PC-9 (cell line): Measurements from ENCODE around the gene ERMARD. TPM values are rescaled to one million over a fixed set of nuclear protein-coding genes. Genes with fewer than 3 reads are reported as not detected.

ENCODE experiments used
- BruUV-seq: library from RNA; stranded (reverse); fragments of 400-500 nt; replicated peaks from 2 replicates; lab custom pipeline; 2021; lab: Mats Ljungman, UMichigan
- CTCF ChIA-PET: fragments of 300-600 bp; sonication (Branson Sonifier 250); formaldehyde crosslinking; loops from one replicate; lab custom pipeline; 2022; ENCODE audit warnings: antibody characterized with exemption; lab: Charles Lee
- POLR2A ChIA-PET: fragments of 300-600 bp; sonication (Branson Sonifier 250); formaldehyde crosslinking; loops from one replicate; lab custom pipeline; 2022; ENCODE audit warnings: antibody characterized with exemption; ENCODE audit not compliant: unreplicated experiment; lab: Charles Lee
- DNase-seq, 2 experiments: peaks; one replicate each; pipeline versions ENCODE4 v3.0.0 to v3.0.0-alpha.2; 2015 to 2022; ENCODE audit warnings: mixed read lengths in 1 of 2
- H2AFZ ChIP-seq: fragments of 200-600 bp; sonication (generic); 2 replicates; pipeline ENCODE4 v1.8.1; 2017; ENCODE audit warnings: antibody characterized with exemption
- H3F3A ChIP-seq: fragments of 200-600 bp; sonication (generic); 2 replicates; pipeline ENCODE4 v1.8.1; 2017; ENCODE audit warnings: antibody characterized with exemption, mild to moderate bottlenecking, low read depth; ENCODE audit not compliant: insufficient read depth
- H3K27ac ChIP-seq: fragments of 200-600 bp; sonication (generic); 2 replicates; pipeline ENCODE4 v1.6.1; 2016; ENCODE audit warnings: mixed run types
- H3K27me3 ChIP-seq: fragments of 200-600 bp; sonication (generic); 2 replicates; pipeline ENCODE4 v1.6.1; 2016; ENCODE audit warnings: low read depth, mixed run types; ENCODE audit not compliant: insufficient read depth
- H3K36me3 ChIP-seq: fragments of 200-600 bp; sonication (generic); 2 replicates; pipeline ENCODE4 v1.6.1; 2016; ENCODE audit warnings: low read depth, mixed run types
- H3K4me1 ChIP-seq: fragments of 200-600 bp; sonication (generic); replicated peaks from 2 replicates; pipeline ENCODE4 v1.6.1; 2016; ENCODE audit warnings: mixed run types; ENCODE audit not compliant: insufficient read depth
- H3K4me2 ChIP-seq: fragments of 200-600 bp; sonication (generic); 2 replicates; pipeline ENCODE4 v1.6.1; 2017; ENCODE audit warnings: mixed run types
- H3K4me3 ChIP-seq: fragments of 200-600 bp; sonication (generic); 2 replicates; pipeline ENCODE4 v1.6.1; 2016; ENCODE audit warnings: mixed run types
- H3K79me2 ChIP-seq: fragments of 200-600 bp; sonication (generic); 2 replicates; pipeline ENCODE4 v1.6.1; 2017; ENCODE audit warnings: low read depth, mixed run types
- H3K9me2 ChIP-seq: fragments of 200-600 bp; sonication (generic); 2 replicates; pipeline ENCODE4 v1.8.1; 2017; ENCODE audit warnings: mild to moderate bottlenecking; ENCODE audit not compliant: insufficient read depth
- H3K9me3 ChIP-seq: fragments of 200-600 bp; sonication (generic); 2 replicates; pipeline ENCODE4 v1.8.1; 2016; ENCODE audit warnings: low read depth; ENCODE audit not compliant: insufficient read depth
- H4K20me1 ChIP-seq: fragments of 200-600 bp; sonication (generic); 2 replicates; pipeline ENCODE4 v1.8.1; 2017; ENCODE audit not compliant: insufficient read depth
- CTCF ChIP-seq: fragments of 200-600 bp; sonication (generic); conservative IDR thresholded peaks from 2 replicates; pipeline ENCODE4 v1.6.1; 2017; ENCODE audit warnings: mixed run types, antibody characterized with exemption, mild to moderate bottlenecking, moderate library complexity
- EZH2 ChIP-seq: fragments of 200-600 bp; sonication (generic); IDR thresholded peaks from 2 replicates; pipeline ENCODE4 v1.8.0; 2017; ENCODE audit warnings: antibody characterized with exemption, low read depth
- intact Hi-C: fragments of 100-400 bp; cut with micrococcal nuclease; formaldehyde crosslinking; loops from one replicate; pipeline ENCODE4 v1.10.0; 2022; ENCODE audit not compliant: unreplicated experiment
- total RNA-seq: library from RNA; stranded (reverse); gene quantifications from 2 replicates; pipeline ENCODE4 v1.2.3, GENCODE V29; 2021

ERMARD gene
- total RNA-seq, 1 experiment from 2014 or later = 19.3 TPM

- H3K4me2 ChIP-seq = no peak overlapping the region
- TF ChIP-seq CTCF (no peak), EZH2 (no peak)
- no peaks in the 10 kb centered on the region for H3K9me3 ChIP-seq
- no TSS peak for BruUV-seq
- H4K20me1 ChIP-seq = no peaks in the 10 kb centered on the region
- CTCF ChIA-PET = no interaction called here
- no peak overlapping the region for H3K4me3 ChIP-seq
- intact Hi-C loops = no loop called here
- no peaks in the 10 kb centered on the region for H3F3A ChIP-seq
- no peak for DNase-seq
- H3K36me3 ChIP-seq = no peaks in the 10 kb centered on the region; the same call in 1 of the 2 replicates
- H3K4me1 ChIP-seq = no peaks in the 10 kb centered on the region
- no peaks in the 10 kb centered on the region for H3K79me2 ChIP-seq
- H3K27me3 ChIP-seq = no peaks in the 10 kb centered on the region
- POLR2A ChIA-PET = no interaction called here
- H2AFZ ChIP-seq = no peak overlapping the region
- no peak overlapping the region for H3K27ac ChIP-seq
- H3K9me2 ChIP-seq = no peaks in the 10 kb centered on the region
Observed at GRCh38 chr6:169775321-169775720, 23.9 kb downstream of the ERMARD start.

GRCh38 chr6:169776379-169776778 lies 25.0 kb downstream of the ERMARD start:
- Histone ChIP-seq H3K36me3 (no peaks in the 10 kb centered on the region; the same call in 1 of the 2 replicates), H4K20me1 (no peaks in the 10 kb centered on the region), H3K9me2 (no peaks in the 10 kb centered on the region), H3K4me2 (no peak overlapping the region), H3K79me2 (no peaks in the 10 kb centered on the region), H3K9me3 (no peaks in the 10 kb centered on the region), H3K4me1 (no peaks in the 10 kb centered on the region), H3K27ac (no peak overlapping the region), H3F3A (no peaks in the 10 kb centered on the region), H2AFZ (no peak overlapping the region), H3K27me3 (no peaks in the 10 kb centered on the region), H3K4me3 (no peak overlapping the region)
- ChIA-PET POLR2A (no interaction called here), CTCF (no interaction called here)
- intact Hi-C loops = no loop called here
- no peak for DNase-seq
- BruUV-seq = no TSS peak
- TF ChIP-seq CTCF = no peak
- TF ChIP-seq EZH2 = no peak

- no peak for DNase-seq
- H4K20me1 ChIP-seq = no peaks in the 10 kb centered on the region
- no peak overlapping the region for H3K4me3 ChIP-seq
- H3K27ac ChIP-seq = no peak overlapping the region
- no peaks in the 10 kb centered on the region; the same call in 1 of the 2 replicates for H3K36me3 ChIP-seq
- no peak overlapping the region for H2AFZ ChIP-seq
- ChIA-PET POLR2A (no interaction called here), CTCF (no interaction called here)
- no peaks in the 10 kb centered on the region for H3K79me2 ChIP-seq
- H3K9me2 ChIP-seq = no peaks in the 10 kb centered on the region
- H3F3A ChIP-seq = no peaks in the 10 kb centered on the region
- BruUV-seq = no TSS peak
- H3K4me2 ChIP-seq = no peak overlapping the region
- no peak for TF ChIP-seq EZH2
- TF ChIP-seq CTCF = no peak
- H3K9me3 ChIP-seq = no peaks in the 10 kb centered on the region
- H3K4me1 ChIP-seq = no peaks in the 10 kb centered on the region
- H3K27me3 ChIP-seq = no peaks in the 10 kb centered on the region
- intact Hi-C loops = no loop called here
Observed at GRCh38 chr6:169777896-169778295, 26.5 kb downstream of the ERMARD start.
